Measurements from ENCODE around the gene SPAG17.
"Not testable (repeated sequence)": the region's sequence is repeated elsewhere in the genome, so short reads cannot be mapped to it uniquely, and the experiment has no call there.

Gene SPAG17

GRCh38 chr1:117976381-117976780, 208.6 kb downstream of the SPAG17 start:
- no peak for DNase-seq (ENCODE audit: low spot score)

- no peak for DNase-seq (ENCODE audit: low spot score)
These were observed 213.3 kb downstream of the SPAG17 start for GRCh38 chr1:117971777-117972176.

- DNase-seq (ENCODE audit: low spot score), result no peak
These were observed 214.8 kb downstream of the SPAG17 start for GRCh38 chr1:117970252-117970651.

- no peak for DNase-seq (ENCODE audit: low spot score)
These were observed 217.1 kb downstream of the SPAG17 start for GRCh38 chr1:117967881-117968280.

- DNase-seq (ENCODE audit: low spot score), result no peak
These were observed 217.6 kb downstream of the SPAG17 start for GRCh38 chr1:117967477-117967876.

GRCh38 chr1:117964290-117965038, 220.6 kb downstream of the SPAG17 start:
- DNase-seq (ENCODE audit: low spot score), result no peak

GRCh38 chr1:117959364-117959763, 225.7 kb downstream of the SPAG17 start:
- DNase-seq (ENCODE audit: low spot score), result no peak

GRCh38 chr1:117952386-117952785, 232.6 kb downstream of the SPAG17 start:
- DNase-seq (ENCODE audit: low spot score), result no peak

GRCh38 chr1:117942293-117942692, 242.7 kb downstream of the SPAG17 start:
- no peak for DNase-seq (ENCODE audit: low spot score)

GRCh38 chr1:117933769-117934168, 251.3 kb downstream of the SPAG17 start:
- no peak for DNase-seq (ENCODE audit: low spot score)

GRCh38 chr1:117932576-117932975, 252.5 kb downstream of the SPAG17 start:
- no peak for DNase-seq (ENCODE audit: low spot score)

- DNase-seq (ENCODE audit: low spot score), result peak; percentile 5
These were observed 254.5 kb downstream of the SPAG17 start for GRCh38 chr1:117930484-117930883.

GRCh38 chr1:117930173-117930447, 254.9 kb downstream of the SPAG17 start:
- no peak for DNase-seq (ENCODE audit: low spot score)

- DNase-seq (ENCODE audit: low spot score), result peak; percentile 96
These were observed 255.5 kb downstream of the SPAG17 start, which contains the start of the genes GDAP2 and WDR3 for GRCh38 chr1:117929343-117930172. TSS of gene GDAP2 (minus strand) at chr1:117929621. CDS start at chr1:117920357, 9,264 bp downstream. TSS of gene WDR3 (plus strand) at chr1:117929739. CDS start at chr1:117933320, 3,581 bp downstream.

- DNase-seq (ENCODE audit: low spot score), result peak; percentile 20
These were observed 256.1 kb downstream of the SPAG17 start for GRCh38 chr1:117928881-117929342.

GRCh38 chr1:117925981-117926380, 259.0 kb downstream of the SPAG17 start:
- DNase-seq (ENCODE audit: low spot score), result no peak

GRCh38 chr1:117922717-117923116, 262.3 kb downstream of the SPAG17 start:
- not testable (repeated sequence) for DNase-seq (ENCODE audit: low spot score)

- DNase-seq (ENCODE audit: low spot score), result no peak
These were observed 263.0 kb downstream of the SPAG17 start for GRCh38 chr1:117921991-117922390.

- DNase-seq (ENCODE audit: low spot score), result no peak
These were observed 265.7 kb downstream of the SPAG17 start for GRCh38 chr1:117919376-117919775.

- no peak for DNase-seq (ENCODE audit: low spot score)
These were observed 274.0 kb downstream of the SPAG17 start for GRCh38 chr1:117911051-117911450.

GRCh38 chr1:117905019-117905418, 280.0 kb downstream of the SPAG17 start:
- no peak for DNase-seq (ENCODE audit: low spot score)

GRCh38 chr1:117904485-117904884, 280.5 kb downstream of the SPAG17 start:
- DNase-seq (ENCODE audit: low spot score), result no peak
